Measurements from ENCODE around the gene CAPN10. TPM values are rescaled to one million over a fixed set of nuclear protein-coding genes. Genes with fewer than 3 reads are reported as not detected.

CAPN10 gene
- total and polyA plus RNA-seq, 2 experiments from 2014 or later: 24.2 to 28.8 TPM

DNA sequence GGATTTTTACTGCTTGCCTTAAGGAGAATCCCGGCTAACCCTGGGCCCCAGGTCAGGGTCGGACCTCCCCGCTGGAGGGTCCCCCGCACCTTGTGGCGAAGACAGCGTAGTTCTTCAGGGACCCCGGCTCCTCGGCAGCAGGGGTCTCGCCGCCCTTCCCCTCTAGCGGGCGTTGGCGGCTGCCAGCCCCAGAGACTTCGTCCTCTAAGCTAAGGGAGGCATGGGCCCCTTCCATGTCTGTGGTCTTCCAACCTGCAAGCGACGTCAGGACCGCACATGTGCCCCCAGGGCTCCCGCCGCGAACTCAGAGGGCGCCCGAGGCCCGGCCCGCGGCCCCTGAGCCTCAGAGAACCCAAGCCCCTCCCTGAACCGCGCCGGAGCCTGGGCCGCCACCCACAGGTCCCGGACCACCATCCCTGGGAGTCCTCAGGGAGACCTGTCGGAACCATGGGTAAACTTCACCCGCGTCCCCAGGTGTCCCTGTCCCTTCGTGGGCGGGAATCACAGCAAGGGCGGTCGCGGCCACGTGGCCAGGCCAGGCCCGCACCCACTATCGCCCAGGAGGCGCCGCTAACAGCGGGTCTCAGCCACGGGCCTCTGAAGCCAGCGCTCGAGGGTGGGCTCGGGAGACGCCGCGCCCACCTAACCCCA is 29.3 kb upstream of the CAPN10 start:
- Histone ChIP-seq H3K79me2 (peaks cover 50% of the 10 kb centered on the region), H3K9me2 (replicated peaks; ENCODE audit: insufficient read depth) (no peaks in the 10 kb centered on the region), H4K20me1 (ENCODE audit: insufficient read depth, poor library complexity, severe bottlenecking) (peaks cover 18% of the 10 kb centered on the region), H3K4me3 (peak overlapping the region; percentile 62), H3K27ac (no peak overlapping the region), H3K4me2 (peak overlapping the region; percentile 100), H3K36me3 (replicated peaks; ENCODE audit: insufficient read depth, low read depth) (no peaks in the 10 kb centered on the region), H3K4me1 (ENCODE audit: insufficient read depth) (peaks cover 31% of the 10 kb centered on the region), H3K9me3 (ENCODE audit: low read depth) (no peaks in the 10 kb centered on the region), H3K27me3 (no peaks in the 10 kb centered on the region), H2AFZ (no peak overlapping the region)
- TF ChIP-seq EZH2 (IDR thresholded peaks at IDR 0.05; ENCODE audit: borderline replicate concordance) (no peak), CTCF (IDR thresholded peaks at IDR 0.05; ENCODE audit: poor library complexity) (no peak), EZH2phosphoT487 (IDR thresholded peaks at IDR 0.05; ENCODE audit: low read depth, severe bottlenecking, unreplicated experiment) (no peak)
- peak; percentile 6 for DNase-seq (ENCODE audit: low spot score)
- 81% methylated on average over 16 of the region's 51 CpGs for WGBS (ENCODE audit: low lambda C conversion rate, missing lambda C conversion rate)

DNA sequence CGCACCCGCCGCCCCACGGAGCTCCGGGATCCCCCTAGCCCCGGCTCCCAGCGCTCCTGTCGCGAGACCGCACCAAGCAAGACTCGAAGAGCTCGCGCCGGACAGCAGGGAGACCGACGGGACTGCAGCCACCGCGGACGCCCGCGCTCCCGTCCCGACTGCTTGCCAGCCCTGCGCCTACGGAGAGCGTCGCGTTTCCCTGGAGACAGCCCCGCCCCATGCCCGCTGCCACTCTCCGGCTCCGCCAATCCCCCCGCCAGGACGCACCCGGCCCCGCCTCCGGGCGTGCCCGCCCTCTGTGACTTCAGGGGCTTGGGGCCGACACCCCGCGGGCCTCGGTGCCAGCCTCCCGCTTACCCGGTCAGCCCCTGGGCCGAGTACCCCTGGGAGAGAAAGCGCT is 28.7 kb upstream of the CAPN10 start, which contains the start of gene ANKMY1:
ANKMY1 (minus strand) TSS at position 181 of the 400 bp plus-strand sequence. CDS start 653 bp downstream, outside the sequence.
- H3K9me2 ChIP-seq (replicated peaks; ENCODE audit: insufficient read depth): no peaks in the 10 kb centered on the region
- peak; percentile 88 for DNase-seq (ENCODE audit: low spot score)
- WGBS (ENCODE audit: low lambda C conversion rate, missing lambda C conversion rate): 19% methylated on average over 10 of the region's 47 CpGs
- no peak within 1 kb of the TSS for H3K27ac ChIP-seq
- H3K36me3 ChIP-seq (replicated peaks; ENCODE audit: insufficient read depth, low read depth): no peaks in the 10 kb centered on the region
- H3K27me3 ChIP-seq: no peaks in the 10 kb centered on the region
- peaks cover 54% of the 10 kb centered on the region for H3K79me2 ChIP-seq
- peak within 1 kb of the TSS; percentile 62 for H3K4me3 ChIP-seq
- no peak within 1 kb of the TSS for H2AFZ ChIP-seq
- TF ChIP-seq EZH2 (IDR thresholded peaks at IDR 0.05; ENCODE audit: borderline replicate concordance): no peak
- no peak for TF ChIP-seq CTCF (IDR thresholded peaks at IDR 0.05; ENCODE audit: poor library complexity)
- TF ChIP-seq EZH2phosphoT487 (IDR thresholded peaks at IDR 0.05; ENCODE audit: low read depth, severe bottlenecking, unreplicated experiment): no peak
- H3K4me2 ChIP-seq: peak within 1 kb of the TSS; percentile 100
- H4K20me1 ChIP-seq (ENCODE audit: insufficient read depth, poor library complexity, severe bottlenecking): peaks cover 18% of the 10 kb centered on the region
- peaks cover 34% of the 10 kb centered on the region for H3K4me1 ChIP-seq (ENCODE audit: insufficient read depth)
- H3K9me3 ChIP-seq (ENCODE audit: low read depth): no peaks in the 10 kb centered on the region

GRCh38 chr2:240558236-240558761 is 28.2 kb upstream of the CAPN10 start:
- Histone ChIP-seq H3K4me3 (peak overlapping the region; percentile 62), H3K27me3 (no peaks in the 10 kb centered on the region), H3K4me2 (peak overlapping the region; percentile 100), H3K4me1 (ENCODE audit: insufficient read depth) (peaks cover 34% of the 10 kb centered on the region), H3K9me3 (ENCODE audit: low read depth) (no peaks in the 10 kb centered on the region), H3K36me3 (replicated peaks; ENCODE audit: insufficient read depth, low read depth) (no peaks in the 10 kb centered on the region), H4K20me1 (ENCODE audit: insufficient read depth, poor library complexity, severe bottlenecking) (peaks cover 18% of the 10 kb centered on the region), H3K79me2 (peaks cover 59% of the 10 kb centered on the region), H3K27ac (no peak overlapping the region), H3K9me2 (replicated peaks; ENCODE audit: insufficient read depth) (no peaks in the 10 kb centered on the region), H2AFZ (no peak overlapping the region)
- 74% methylated on average over 18 of the region's 18 CpGs for WGBS (ENCODE audit: low lambda C conversion rate, missing lambda C conversion rate)
- TF ChIP-seq EZH2 (IDR thresholded peaks at IDR 0.05; ENCODE audit: borderline replicate concordance) (no peak), EZH2phosphoT487 (IDR thresholded peaks at IDR 0.05; ENCODE audit: low read depth, severe bottlenecking, unreplicated experiment) (no peak), CTCF (IDR thresholded peaks at IDR 0.05; ENCODE audit: poor library complexity) (no peak)
- peak; percentile 5 for DNase-seq (ENCODE audit: low spot score)
